ENCODE data around the gene GALNT9.
A peak's percentile ranks its signal among the peaks of the same experiment; 100 is the strongest.

GALNT9 gene

DNA sequence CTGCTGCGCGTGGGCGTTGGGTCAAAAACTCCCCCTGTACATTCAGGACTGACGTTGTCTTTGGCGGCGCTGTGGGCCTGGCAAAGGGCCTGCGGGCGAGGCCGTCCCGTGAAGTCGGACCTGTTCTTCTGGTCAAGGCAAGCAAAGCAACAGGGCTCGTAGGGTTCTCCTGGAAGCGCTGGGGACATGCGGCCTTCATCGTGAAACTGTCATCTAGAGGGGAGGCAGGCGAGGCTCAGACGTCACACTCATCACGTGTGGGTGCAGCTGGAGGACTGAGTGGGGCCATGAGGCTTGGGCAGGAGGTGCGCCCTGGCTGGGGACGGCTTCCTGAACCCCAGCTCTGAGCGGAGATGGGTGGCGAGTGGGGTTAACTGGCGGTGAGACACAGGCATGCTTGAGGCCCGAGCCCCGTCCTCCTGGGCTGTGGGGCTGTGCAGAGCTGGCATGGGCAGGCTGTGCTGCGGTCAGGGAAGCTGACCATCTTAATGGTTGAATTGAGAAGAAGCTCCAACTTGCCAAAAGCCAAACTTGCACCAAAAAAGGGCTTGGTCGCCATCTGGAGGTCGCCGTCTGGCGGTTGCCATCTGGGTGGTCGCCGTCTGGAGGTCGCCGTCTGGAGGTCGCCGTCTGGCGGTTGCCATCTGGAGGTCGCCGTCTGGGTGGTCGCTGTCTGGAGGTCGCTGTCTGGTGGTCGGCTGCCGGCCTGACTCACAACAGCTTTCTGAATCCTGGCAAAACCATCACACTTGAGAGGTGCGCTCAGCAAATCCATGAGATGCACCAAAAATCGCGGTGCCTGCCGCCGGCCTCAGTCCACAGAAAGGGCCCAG, 119.0 kb downstream of the GALNT9 start:
- no peak for DNase-seq

DNA sequence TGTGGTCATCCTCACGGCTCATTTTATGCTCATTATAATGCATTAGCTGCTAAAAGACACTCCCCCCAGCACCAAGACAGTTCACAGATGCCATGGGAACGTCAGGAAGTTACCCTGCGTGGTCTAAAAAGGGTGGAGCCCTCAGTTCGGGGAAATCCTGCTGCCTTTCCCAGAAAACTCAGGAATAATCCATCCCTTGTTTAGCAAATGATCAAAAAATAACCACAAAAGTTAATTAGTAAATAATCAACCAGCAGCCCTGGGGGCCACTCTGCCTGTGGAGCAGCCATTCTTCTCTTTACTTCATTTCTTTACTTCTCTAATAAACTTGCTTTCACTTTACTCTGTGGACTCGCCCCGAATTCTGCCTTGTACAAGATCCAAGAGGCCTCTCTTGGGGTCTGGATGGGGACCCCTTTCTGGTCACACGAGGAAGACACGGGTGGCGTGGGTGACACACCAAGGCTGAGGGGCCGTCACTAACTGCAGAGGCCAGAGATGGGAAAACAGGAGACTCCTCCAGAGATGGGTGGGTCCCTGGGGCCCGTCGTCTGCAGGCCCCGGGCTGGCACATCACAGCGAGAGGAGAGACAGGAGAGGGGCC, 119.7 kb downstream of the GALNT9 start:
- no peak for DNase-seq

DNA sequence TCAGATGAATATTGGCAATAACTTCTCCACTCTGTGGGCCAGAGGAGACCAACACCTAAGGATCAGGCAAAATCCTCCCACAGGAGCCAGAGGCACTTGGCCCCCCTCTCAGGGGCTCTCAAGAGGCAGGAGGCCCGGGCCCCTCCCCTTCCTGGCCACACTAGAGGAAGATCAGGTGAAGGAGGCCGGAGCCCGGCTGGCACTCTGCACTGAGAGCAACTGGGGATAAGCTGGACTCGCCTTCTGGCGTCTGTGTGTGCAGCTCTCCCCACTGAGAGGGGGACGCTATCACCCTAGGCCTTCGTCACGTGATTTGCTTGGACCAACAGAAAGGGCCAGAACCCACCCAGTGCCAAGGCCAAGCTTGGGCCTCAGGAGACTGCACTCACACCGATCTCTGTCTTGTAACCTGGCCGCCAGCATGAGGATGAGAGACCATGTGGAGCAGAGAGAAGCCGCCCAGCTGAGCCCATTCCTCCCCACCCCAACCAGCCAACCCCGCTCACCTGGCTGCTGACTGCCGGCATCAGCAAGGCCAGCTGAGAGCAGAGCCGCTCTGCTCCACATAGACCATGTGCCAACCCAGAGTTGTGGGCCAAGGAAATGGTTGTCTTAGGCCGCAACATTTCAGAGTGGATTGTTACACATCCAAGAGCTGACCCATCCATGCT, 121.1 kb downstream of the GALNT9 start:
- DNase-seq: no peak

DNA sequence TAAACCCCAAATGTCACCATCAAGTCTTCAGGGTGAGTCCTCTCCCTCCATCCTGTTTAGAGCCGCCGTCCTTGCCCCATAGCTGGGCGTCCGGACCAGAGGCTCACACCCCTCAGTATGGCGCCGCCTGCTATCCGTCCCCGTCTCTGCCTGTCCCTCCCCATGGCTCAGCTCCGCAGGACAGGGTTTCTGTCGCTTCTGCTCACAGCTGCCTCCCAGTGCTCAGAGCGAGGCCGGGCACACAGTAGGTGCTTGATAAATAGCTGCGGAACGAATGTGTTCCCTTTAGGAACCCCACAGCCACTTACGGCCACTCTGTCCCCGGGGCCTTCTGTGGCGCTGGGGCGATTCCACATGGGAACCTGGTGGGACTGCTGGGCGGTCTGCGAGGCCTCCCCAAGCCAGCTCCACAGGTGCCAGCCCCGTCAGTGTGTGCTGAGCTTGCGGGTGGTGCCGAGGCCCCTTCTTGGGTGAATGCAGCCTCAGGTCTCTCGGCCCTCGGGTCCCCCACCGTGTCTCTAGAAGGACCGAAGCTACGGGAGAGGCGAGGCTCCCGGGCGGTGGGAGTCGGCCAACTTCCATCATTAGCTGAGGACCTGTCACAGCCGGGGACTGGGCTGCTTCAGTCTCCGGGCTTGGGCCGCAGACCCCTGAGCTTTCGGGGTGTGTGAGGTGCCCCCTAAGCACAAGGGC, 122.2 kb downstream of the GALNT9 start:
- DNase-seq: no peak

DNA sequence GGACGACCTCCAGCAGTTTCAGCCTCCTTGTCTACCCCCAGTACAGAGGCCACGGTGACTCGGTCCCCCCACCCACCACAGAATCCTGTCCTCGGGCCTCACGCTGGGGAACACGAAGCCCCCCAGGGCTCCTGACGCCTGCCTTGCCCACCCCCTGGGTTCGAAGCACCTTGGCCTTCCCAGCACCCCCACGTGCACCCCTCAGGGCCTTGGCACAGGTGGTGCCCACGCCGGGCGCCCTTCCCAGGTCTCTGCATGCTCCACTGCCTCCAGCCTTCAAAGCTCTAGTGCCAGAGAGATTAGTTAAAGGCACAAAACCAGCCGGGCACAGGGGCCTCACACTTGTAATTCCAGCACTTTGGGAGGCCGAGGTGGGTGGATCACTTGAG, 123.3 kb downstream of the GALNT9 start:
- DNase-seq: peak; percentile 8

DNA sequence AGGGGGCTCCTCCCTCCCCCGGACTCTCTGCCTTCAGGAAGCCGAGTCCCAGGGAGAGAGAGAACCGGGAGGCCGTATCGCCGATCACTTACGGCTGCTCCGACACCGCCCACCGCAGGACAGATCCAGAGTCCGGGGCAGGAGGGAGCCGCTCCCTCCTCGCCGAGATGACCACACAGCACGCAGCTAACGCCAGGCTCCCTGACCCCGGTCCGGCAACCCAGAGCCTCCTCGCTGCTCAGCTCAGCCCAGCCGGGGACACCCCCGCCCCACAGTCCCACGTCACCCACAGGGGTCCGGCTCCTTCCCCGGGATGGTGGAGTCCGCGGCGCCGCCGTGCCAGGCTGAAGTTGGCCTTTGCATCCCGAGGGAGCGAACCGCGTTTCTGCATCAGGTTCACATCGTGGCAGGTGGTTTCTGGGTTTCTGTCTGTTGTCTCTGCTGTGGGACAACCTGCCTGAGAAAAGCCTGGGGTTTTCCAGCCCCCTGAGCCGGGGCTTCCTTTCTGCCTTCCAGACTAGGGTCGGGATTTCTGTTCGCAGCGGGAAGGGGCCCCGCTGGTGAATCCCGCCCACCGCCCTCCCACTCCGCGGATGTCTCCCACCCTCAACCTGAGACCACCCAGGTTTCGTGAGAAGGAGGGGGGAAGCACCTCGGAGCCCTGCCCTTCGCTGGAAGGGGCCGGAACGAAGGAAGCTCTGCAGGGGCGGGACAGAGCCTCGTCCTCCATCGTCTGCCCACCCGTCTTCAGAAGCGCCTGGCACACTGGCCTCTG, 123.9 kb downstream of the GALNT9 start:
- DNase-seq: no peak

GRCh38 chr12:132204793-132205270, 124.6 kb downstream of the GALNT9 start:
- no peak for DNase-seq

- no peak for DNase-seq
These were observed 125.2 kb downstream of the GALNT9 start for GRCh38 chr12:132204063-132204792.

DNA sequence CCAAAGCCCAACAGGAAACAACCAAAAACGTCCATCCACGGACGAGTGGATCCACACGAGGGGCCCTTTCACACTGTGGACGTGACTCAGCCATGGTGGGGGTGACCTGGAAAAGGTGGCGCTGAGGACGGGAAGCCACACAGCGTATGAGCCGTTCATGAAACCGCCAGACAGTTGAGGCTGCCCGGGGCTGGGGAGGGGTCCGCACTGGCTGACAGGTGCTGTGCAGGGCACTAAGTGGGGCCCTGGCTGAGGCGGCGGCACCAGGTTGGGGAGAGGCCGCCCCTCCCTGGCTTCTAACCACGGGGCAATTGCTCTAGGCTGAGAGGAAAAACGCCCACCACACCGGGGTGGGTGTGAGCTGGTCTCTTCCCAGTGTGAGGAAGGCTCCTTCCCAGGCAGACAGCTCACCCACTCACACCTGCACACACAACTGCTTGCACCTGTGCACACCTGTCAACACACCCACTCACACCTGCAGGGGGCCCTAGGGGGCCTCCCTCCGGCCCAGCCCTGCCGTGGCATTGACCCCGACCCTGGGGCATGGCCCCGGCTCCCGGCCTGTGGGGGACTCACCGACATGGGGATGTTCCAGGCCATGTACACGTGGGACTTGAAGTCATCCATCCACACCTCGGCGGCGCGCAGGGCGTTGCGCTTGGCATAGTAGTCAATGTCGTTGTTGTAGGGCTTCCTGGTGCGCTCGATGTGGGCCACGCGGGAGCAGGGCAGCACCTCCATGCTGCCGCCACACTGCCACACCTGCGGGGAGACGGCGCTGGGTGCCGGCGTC, 126.3 kb downstream of the GALNT9 start:
- DNase-seq: no peak

- DNase-seq: no peak
These were observed 127.8 kb downstream of the GALNT9 start for GRCh38 chr12:132201391-132202120.

DNA sequence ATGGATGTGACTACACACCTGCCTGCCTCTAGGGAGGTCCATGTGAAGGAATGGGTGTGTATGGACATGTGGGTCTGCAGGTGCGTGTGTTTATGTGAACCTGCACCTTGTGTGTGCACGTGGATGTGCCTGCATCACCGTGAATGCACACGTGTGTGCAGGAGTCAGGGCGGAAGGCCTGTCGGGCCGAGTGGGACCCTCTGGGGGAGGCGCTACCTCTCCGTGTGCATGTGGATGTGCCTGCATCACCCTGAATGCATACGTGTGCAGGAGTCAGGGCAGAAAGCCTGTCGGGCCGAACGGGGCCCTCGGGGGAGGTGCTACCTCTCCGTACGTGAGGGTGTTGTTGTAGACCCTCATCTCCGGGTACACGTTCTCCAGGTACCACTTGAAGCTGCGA, 128.6 kb downstream of the GALNT9 start:
- no peak for DNase-seq

DNA sequence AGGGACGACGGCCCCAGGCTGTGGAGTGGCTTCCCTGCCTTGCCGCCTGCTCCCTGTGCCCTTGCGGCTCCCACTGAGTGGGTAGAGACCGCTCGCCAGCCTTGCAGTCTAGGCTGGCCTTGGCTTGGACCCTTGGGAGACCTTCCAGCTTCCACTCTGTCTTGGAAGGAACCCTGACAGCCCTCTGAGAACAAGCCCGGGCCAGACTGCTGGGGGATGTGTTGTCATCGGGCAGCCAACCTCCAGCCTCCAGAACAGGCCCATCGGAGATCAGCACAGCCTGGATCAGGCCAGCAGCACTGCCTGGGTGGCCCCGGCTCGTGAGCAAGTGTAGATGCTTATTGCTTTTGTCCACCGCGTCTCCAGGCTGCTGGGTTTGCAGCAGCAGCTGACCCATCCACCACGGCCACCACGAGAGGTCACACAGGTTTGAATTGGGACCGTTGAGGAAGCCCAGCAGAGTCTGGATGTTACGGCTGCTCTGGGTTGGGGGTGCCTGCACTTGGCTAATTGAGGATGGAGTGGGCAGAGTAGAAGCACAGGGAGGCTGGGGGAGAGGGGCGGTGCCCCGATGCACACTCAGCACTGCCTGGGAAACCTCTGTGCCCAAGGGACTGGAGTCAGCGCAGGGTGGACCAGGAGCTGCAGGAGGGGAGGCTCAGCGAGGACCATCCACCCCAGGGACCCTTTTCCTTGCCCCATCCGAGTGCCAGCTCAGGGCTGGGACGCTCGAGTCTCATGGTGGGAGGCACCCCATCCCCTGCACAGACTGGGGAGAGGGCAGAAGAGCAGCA, 129.7 kb downstream of the GALNT9 start:
- DNase-seq: no peak

DNA sequence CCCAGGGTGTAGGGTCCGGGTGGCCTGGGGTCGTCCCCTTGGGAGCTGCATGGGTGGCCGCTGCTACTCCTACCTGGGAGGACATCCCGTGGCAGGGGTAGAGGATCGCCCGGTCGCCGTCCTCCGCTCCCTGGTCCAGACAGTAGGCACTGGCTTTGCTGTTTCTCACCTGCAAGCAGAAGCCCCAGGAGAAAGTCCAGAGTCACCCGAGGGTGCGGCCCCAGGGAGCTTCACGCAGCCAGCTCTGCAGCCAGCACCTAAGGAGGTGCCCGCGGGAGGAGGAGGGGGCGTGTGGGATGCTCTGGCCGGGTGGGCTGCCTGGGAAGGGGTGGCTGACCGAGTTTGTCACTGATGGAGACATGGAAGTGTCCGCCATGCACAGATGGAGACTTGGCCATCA, 130.3 kb downstream of the GALNT9 start:
- DNase-seq: no peak

- no peak for DNase-seq
These were observed 131.6 kb downstream of the GALNT9 start for GRCh38 chr12:132197581-132198354.

DNA sequence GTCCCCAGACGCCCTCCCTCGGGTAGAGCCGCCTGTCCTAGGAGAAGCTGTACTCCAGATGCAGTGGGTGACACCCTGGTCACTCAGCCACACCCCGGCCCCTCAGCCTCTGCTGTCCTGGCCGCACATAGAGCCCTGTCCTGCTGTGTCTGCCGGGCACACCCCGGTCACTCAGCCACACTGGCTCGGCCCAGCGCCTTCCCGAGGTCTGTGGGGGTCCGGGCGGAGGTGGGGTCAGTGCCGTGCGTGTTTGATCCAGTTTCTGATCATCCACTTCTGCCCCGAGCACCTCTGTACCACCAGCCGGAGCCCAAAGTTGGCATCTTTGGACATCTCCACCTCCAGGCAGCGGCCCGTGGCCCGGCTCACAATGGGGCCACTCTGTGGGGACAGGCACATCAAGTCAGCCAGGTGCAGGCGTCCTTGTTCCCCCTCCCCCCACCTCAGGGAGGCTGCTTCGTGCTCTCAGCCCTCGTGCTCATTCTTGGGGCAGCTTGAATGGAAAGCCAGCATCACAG, 132.5 kb downstream of the GALNT9 start:
- DNase-seq: no peak

- DNase-seq: peak; percentile 80
These were observed 133.1 kb downstream of the GALNT9 start for GRCh38 chr12:132196038-132196872.

GRCh38 chr12:132195242-132195641, 134.1 kb downstream of the GALNT9 start:
- DNase-seq: peak; percentile 18

All from DMS79 treated with DMSO at 0.1 percent for 48 hours (cell line).